Esophagus squamous epithelium (tissue), 4 donors: ENCODE results near the gene THBS4.

Source experiments
- CTCF ChIP-seq, 6 experiments: fragments of 450-650 bp in 4 of 6; fragments of 200-600 bp in 2 of 6; sonication (generic) in 2 of 6; IDR thresholded peaks; one replicate each; pipeline ENCODE4 v1.5.1; 2016 to 2019; ENCODE audit warnings: antibody characterized with exemption in 6 of 6, mild to moderate bottlenecking in 4 of 6, moderate library complexity in 4 of 6
- POLR2A ChIP-seq, 4 donors: fragments of 450-650 bp; IDR thresholded peaks; one replicate each; pipeline ENCODE4 v1.6.1; 2017; ENCODE audit warnings: antibody characterized with exemption in 4 of 4, mild to moderate bottlenecking in 4 of 4, moderate library complexity in 3 of 4

GRCh38 chr5:80101993-80102392 lies 66.8 kb downstream of the THBS4 start:
- TF ChIP-seq POLR2A (IDR thresholded peaks at IDR 0.05) (no peak), CTCF (IDR thresholded peaks at IDR 0.05) (no peak)
